GM23338 (cell line): Measurements from ENCODE around the gene EEF1AKMT4. TPM values are rescaled to one million over a fixed set of nuclear protein-coding genes. Genes with fewer than 3 reads are reported as not detected.

Experiments
- ATAC-seq: fragments of 200-7000 bp; cut with Tn5 transposase; 3 replicates; pipeline ENCODE4 v1.9.1; 2020
- DNase-seq: peaks from one replicate; pipeline ENCODE4 v3.0.0-alpha.2; 2015; ENCODE audit warnings: low spot score
- H2AFZ ChIP-seq: fragments of 200-600 bp; sonication (generic); 2 replicates; pipeline ENCODE4 v1.8.0; 2016; ENCODE audit warnings: antibody characterized with exemption, mild to moderate bottlenecking, moderate library complexity
- H3F3A ChIP-seq: fragments of 200-600 bp; sonication (generic); replicated peaks from 2 replicates; pipeline ENCODE4 v1.8.0; 2017; ENCODE audit warnings: antibody characterized with exemption, mixed run types, low read depth
- H3K27ac ChIP-seq: fragments of 200-600 bp; sonication (generic); 2 replicates; pipeline ENCODE4 v1.6.1; 2016; ENCODE audit warnings: low read depth
- H3K27me3 ChIP-seq: fragments of 200-600 bp; sonication (generic); 2 replicates; pipeline ENCODE4 v1.8.0; 2016; ENCODE audit warnings: mild to moderate bottlenecking, mixed run types, moderate library complexity; ENCODE audit not compliant: insufficient read depth
- H3K36me3 ChIP-seq: fragments of 200-600 bp; sonication (generic); 2 replicates; pipeline ENCODE4 v1.8.0; 2016; ENCODE audit warnings: mild to moderate bottlenecking; ENCODE audit not compliant: insufficient read depth
- H3K4me1 ChIP-seq: fragments of 200-600 bp; sonication (generic); 2 replicates; pipeline ENCODE4 v1.8.0; 2016; ENCODE audit warnings: mild to moderate bottlenecking, moderate library complexity; ENCODE audit not compliant: insufficient read depth
- H3K4me2 ChIP-seq: fragments of 200-600 bp; sonication (generic); 2 replicates; pipeline ENCODE4 v1.7.1; 2017; ENCODE audit warnings: mixed run types
- H3K4me3 ChIP-seq: fragments of 200-600 bp; sonication (generic); 2 replicates; pipeline ENCODE4 v1.6.1; 2016; ENCODE audit warnings: mixed run types
- H3K79me2 ChIP-seq: fragments of 200-600 bp; sonication (generic); replicated peaks from 2 replicates; pipeline ENCODE4 v1.8.0; 2017; ENCODE audit warnings: mild to moderate bottlenecking; ENCODE audit not compliant: insufficient read depth
- H3K9me2 ChIP-seq: fragments of 200-600 bp; sonication (generic); 2 replicates; pipeline ENCODE4 v1.8.0; 2017; ENCODE audit not compliant: insufficient read depth
- H4K20me1 ChIP-seq: fragments of 200-600 bp; sonication (generic); replicated peaks from 2 replicates; pipeline ENCODE4 v1.8.0; 2017; ENCODE audit warnings: mild to moderate bottlenecking; ENCODE audit not compliant: insufficient read depth
- H3K27ac Mint-ChIP-seq: 2 replicates; pipeline ENCODE4 v1.8.0; 2020; ENCODE audit warnings: inconsistent platforms, mild to moderate bottlenecking, moderate library complexity, mixed read lengths
- H3K27me3 Mint-ChIP-seq: 3 replicates; pipeline ENCODE4 v1.8.0; 2022; ENCODE audit warnings: low read depth, mild to moderate bottlenecking, moderate library complexity, mixed read lengths, inconsistent platforms; ENCODE audit not compliant: insufficient read depth, poor library complexity
- H3K36me3 Mint-ChIP-seq: 3 replicates; pipeline ENCODE4 v1.8.0; 2021; ENCODE audit warnings: low read depth, mild to moderate bottlenecking, inconsistent platforms, moderate library complexity, mixed read lengths
- H3K4me1 Mint-ChIP-seq: 3 replicates; pipeline ENCODE4 v1.8.0; 2020; ENCODE audit warnings: mild to moderate bottlenecking, inconsistent platforms, mixed read lengths
- H3K4me3 Mint-ChIP-seq: 3 replicates; pipeline ENCODE4 v1.8.0; 2021; ENCODE audit warnings: moderate library complexity, mild to moderate bottlenecking, inconsistent platforms, mixed read lengths
- H3K9me3 Mint-ChIP-seq: 3 replicates; pipeline ENCODE4 v1.8.0; 2020; ENCODE audit warnings: moderate library complexity, mild to moderate bottlenecking, inconsistent platforms, mixed read lengths
- CREB1 ChIP-seq: fragments of 250-450 bp; sonication (Bioruptor Pico); IDR thresholded peaks from 2 replicates; pipeline ENCODE4 v1.5.0; 2020; ENCODE audit warnings: low read depth, mild to moderate bottlenecking, moderate library complexity
- CTCF ChIP-seq, 2 experiments: fragments of 200-600 bp in 1 of 2; sonication (generic) in 1 of 2; conservative IDR thresholded peaks; 2 replicates each; pipeline versions ENCODE4 v1.5.1 to v1.6.1; 2016 to 2017; ENCODE audit warnings: antibody characterized with exemption in 2 of 2, low read depth in 2 of 2, mild to moderate bottlenecking in 2 of 2, moderate library complexity in 1 of 2
- EZH2 ChIP-seq: fragments of 200-600 bp; sonication (generic); IDR thresholded peaks from one replicate; pipeline ENCODE4 v1.8.0; 2017; ENCODE audit warnings: antibody characterized with exemption, mild to moderate bottlenecking, low read depth; ENCODE audit not compliant: unreplicated experiment
- EZH2phosphoT487 ChIP-seq: fragments of 200-600 bp; sonication (generic); IDR thresholded peaks from one replicate; pipeline ENCODE4 v1.8.1; 2018; ENCODE audit warnings: antibody characterized with exemption; ENCODE audit not compliant: unreplicated experiment
- JUNB ChIP-seq: IDR thresholded peaks from one replicate; pipeline ENCODE4 v1.6.1; 2016; ENCODE audit warnings: antibody characterized with exemption; ENCODE audit not compliant: unreplicated experiment
- STAT1 ChIP-seq: IDR thresholded peaks from one replicate; pipeline ENCODE4 v1.6.1; 2016; ENCODE audit warnings: antibody characterized with exemption; ENCODE audit not compliant: unreplicated experiment
- ZNF114 ChIP-seq: fragments of 250-450 bp; sonication (Bioruptor Pico); IDR thresholded peaks from 2 replicates; pipeline ENCODE4 v1.5.0; 2020; ENCODE audit warnings: mild to moderate bottlenecking, moderate library complexity
- ZNF462 ChIP-seq: fragments of 250-450 bp; sonication (Bioruptor Pico); IDR thresholded peaks from 2 replicates; pipeline ENCODE4 v1.5.0; 2020; ENCODE audit warnings: mild to moderate bottlenecking, moderate library complexity
- polyA plus RNA-seq: library from polyadenylated mRNA; unstranded; fragments of >200 nt; fragmentation: Nextera tagmentation; extraction: Ambion mirVana; gene quantifications from 2 replicates; pipeline ENCODE4 v1.2.1, GENCODE V29; 2016
- total RNA-seq: library from RNA; depleted of rRNA; stranded (reverse); fragments of >200 nt; shearing (Covaris generic); gene quantifications from 2 replicates; pipeline ENCODE4 v1.2.3, GENCODE V29; 2014

EEF1AKMT4 gene
- total and polyA plus RNA-seq, 2 experiments from 2014 or later: 12.9 to 14.3 TPM

- TF ChIP-seq JUNB: no peak
- TF ChIP-seq EZH2: no peak
- no peak for TF ChIP-seq EZH2phosphoT487
- TF ChIP-seq ZNF114 (CRISPR knock-in tag): no peak
- no peak for TF ChIP-seq CREB1
- TF ChIP-seq STAT1: no peak
- TF ChIP-seq CTCF (conservative IDR thresholded peaks at IDR 0.05; ENCODE audit: low read depth in 2 of 2): no peak
- no peak for TF ChIP-seq ZNF462 (CRISPR knock-in tag)
- Histone ChIP-seq H3K27me3 (no peaks in the 10 kb centered on the region), H3K9me2 (no peaks in the 10 kb centered on the region), H3K4me3 (no peak overlapping the region), H4K20me1 (0 out of 2 replicates have a peak, but pooled peaks cover 5% of the 10 kb centered on the region), H3K27ac (no peak overlapping the region), H3K4me1 (no peaks in the 10 kb centered on the region), H3K36me3 (no peaks in the 10 kb centered on the region), H3K79me2 (no peaks in the 10 kb centered on the region), H3F3A (no peaks in the 10 kb centered on the region), H2AFZ (no peak overlapping the region), H3K4me2 (no peak overlapping the region)
- H3K9me3 Mint-ChIP-seq: no peaks in the 10 kb centered on the region
- H3K27ac Mint-ChIP-seq: no peak overlapping the region
- ATAC-seq (no peak), DNase-seq (no peak)
- peaks cover 6% of the 10 kb centered on the region for H3K27me3 Mint-ChIP-seq
- H3K36me3 Mint-ChIP-seq: no peaks in the 10 kb centered on the region
- no peaks in the 10 kb centered on the region for H3K4me1 Mint-ChIP-seq
- H3K4me3 Mint-ChIP-seq: no peak overlapping the region
These were observed 40.1 kb upstream of the EEF1AKMT4 start for GRCh38 chr3:184209146-184209923.
